NOMO-1 treated with DMSO at 0.1 percent for 48 hours (cell line): ENCODE measurements around the gene ITPKA.

ENCODE experiments used
- DNase-seq: peaks from one replicate; lab custom pipeline; 2025; ENCODE audit not compliant: unreplicated experiment; lab: John Stamatoyannopoulos, UW

Gene ITPKA

DNA sequence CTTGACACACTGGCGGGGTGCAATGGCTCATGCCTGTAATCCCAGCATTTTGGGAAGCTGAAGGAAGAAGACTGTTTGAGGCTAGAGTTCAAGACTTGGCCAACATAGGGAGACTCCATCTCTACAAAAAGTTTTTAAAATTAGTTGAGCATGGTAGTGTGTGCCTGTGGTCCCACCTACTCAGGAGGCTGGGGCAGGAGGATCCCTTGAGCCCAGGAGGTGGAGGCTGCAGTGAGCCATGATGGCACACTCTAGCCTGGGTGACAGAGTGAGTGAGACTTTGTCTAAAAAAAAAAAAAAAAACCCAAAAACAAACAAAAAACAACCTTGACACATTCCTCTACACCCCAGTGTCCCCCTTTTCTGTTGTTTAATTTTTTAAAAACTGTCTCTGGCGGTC lies 4.0 kb upstream of the ITPKA start:
- no peak for DNase-seq

DNA sequence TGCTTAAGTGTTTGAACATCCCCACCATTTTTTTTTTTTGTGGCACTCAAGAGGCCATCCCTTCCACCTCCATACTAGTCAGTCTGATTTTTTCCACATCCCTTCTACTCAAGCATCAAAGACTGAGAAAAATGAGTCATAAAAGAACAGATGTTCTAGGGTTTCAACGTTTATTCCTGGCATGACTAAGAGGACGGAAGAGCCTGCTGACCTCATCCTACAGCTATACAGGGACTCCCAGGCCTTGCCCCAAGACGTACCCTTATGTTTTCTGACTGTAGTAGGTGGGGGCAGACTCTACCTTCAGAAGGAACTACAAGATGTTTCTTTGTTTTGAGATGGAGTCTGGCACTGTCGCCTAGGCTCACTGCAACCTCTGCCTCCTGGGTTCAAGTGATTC lies 3.3 kb upstream of the ITPKA start:
- peak; percentile 66 for DNase-seq

DNA sequence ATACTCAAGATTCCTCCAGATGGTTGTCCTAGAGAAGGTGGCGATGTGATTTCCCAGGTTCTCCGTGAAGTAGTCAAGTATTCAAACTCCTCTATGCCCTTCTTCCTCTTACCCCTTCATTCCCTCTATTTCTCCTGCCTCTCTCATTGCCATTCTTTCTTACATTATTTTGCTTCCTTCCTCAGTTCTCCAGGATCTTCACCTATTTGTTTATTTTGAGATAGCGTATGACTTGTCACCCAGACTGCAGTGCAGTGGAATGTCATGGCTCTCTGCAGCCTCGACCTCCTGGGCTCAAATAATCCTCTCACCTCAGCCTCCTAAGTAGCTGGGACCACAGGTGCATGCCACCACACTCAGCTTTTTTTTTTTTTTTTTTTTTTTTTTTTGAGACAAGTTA lies 1.8 kb upstream of the ITPKA start:
- no peak for DNase-seq

DNA sequence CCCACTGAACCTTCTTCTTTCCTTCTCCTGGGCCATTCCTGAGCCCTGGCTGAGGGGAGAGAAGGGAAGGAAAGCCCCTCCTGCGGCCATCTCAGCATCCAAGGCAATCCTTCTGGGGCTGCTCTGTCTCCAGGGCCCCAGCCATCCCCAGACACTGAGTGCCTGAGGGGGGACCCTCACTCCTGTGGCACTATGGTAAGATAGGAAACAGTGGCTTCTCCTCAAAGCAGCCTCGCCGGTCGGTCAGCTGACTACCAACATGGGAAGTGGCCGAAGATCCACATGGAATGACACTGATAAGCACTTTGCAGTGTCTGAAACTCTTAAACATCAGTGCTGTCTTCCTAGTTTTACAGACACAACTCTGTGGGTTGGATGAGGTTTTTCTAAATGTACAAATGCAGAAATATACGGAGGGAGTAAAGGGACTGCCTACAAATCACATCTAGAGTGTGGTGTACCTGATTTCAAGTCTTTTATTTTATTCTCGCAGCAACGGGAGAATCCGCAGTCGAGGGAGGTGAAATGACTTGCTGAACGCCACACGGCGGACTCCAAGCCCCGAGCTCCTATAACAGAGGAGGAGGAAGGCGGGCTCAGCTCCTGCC lies 973 bp upstream of the ITPKA start:
- DNase-seq: peak; percentile 36

DNA sequence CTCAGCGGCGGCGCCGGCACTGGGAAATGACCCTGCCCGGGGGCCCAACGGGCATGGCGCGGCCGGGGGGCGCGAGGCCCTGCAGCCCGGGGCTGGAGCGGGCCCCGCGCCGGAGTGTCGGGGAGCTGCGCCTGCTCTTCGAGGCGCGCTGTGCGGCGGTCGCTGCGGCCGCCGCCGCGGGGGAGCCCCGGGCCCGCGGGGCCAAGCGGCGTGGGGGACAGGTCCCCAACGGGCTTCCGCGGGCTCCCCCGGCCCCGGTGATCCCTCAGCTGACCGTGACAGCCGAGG lies 172 bp downstream of the ITPKA start:
- no peak for DNase-seq

DNA sequence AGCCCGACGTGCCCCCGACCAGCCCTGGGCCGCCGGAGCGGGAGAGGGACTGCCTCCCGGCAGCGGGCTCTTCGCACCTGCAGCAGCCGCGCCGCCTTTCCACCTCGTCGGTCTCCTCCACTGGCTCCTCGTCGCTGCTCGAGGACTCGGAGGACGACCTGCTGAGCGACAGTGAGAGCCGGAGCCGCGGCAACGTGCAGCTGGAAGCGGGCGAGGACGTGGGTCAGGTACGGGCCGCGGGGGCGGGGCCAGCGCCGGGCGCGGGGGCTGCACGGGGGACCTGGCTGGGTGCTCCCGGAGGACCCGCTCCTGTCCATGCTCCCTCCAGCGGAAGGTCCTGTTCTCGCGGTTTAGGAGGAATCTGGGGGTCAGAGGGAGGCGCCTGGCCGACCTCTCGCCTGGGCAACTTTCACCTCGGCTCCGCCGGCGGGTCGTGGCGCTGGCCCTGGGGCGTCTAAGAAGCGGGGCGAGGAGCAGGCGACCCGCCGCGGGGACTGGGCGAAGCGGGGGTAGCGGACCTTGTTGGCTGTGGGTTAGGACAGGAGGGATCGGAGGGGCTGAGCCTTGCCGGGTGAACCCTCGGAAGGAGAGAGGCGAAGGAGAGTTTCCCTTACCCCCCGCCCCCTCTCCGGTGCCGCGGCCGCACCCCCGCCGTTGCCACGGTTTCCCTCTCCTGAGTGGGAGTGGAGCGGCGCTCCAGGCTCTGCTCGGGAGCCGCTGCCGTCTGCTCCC lies 682 bp downstream of the ITPKA start:
- DNase-seq: no peak

DNA sequence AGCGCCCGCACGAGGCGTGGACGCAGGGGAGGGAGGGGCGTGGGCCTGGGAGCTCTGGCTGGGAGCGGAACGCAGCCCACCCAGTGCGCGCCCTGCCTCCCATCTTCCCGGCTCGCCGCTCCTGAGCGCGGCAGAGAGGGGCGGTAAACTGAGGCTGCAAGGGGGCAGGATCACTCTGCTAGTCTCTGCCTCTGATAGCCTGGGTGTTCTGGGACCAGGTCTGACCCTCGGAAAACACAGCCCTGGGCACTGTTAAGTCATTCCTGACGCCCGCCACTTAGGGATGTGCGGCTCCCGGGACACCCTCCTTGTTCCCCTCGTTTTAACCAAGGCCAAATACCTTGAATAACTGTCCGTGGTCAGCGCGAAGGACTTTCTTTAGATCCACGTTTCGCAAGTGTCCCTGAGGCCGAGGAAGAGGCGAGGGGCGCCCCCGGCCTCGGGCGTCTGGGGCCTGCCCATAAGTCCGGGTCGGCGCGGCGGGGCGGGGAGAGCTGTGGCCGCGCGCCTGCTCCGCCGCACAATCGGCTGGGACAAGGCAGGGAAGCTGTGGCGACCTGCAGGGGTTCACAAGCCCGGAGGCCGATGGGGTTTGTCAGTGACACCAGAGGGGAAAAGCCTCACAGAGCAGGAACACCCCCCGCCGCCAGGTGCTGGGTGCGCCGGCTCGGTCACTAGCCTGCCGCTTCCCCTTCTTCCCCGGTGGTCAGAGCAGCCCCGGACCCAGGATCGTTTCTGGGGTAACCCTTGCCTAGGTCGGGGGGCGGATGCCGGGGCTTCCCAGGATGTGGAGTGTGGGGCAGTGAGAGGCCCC lies 1.5 kb downstream of the ITPKA start:
- no peak for DNase-seq

DNA sequence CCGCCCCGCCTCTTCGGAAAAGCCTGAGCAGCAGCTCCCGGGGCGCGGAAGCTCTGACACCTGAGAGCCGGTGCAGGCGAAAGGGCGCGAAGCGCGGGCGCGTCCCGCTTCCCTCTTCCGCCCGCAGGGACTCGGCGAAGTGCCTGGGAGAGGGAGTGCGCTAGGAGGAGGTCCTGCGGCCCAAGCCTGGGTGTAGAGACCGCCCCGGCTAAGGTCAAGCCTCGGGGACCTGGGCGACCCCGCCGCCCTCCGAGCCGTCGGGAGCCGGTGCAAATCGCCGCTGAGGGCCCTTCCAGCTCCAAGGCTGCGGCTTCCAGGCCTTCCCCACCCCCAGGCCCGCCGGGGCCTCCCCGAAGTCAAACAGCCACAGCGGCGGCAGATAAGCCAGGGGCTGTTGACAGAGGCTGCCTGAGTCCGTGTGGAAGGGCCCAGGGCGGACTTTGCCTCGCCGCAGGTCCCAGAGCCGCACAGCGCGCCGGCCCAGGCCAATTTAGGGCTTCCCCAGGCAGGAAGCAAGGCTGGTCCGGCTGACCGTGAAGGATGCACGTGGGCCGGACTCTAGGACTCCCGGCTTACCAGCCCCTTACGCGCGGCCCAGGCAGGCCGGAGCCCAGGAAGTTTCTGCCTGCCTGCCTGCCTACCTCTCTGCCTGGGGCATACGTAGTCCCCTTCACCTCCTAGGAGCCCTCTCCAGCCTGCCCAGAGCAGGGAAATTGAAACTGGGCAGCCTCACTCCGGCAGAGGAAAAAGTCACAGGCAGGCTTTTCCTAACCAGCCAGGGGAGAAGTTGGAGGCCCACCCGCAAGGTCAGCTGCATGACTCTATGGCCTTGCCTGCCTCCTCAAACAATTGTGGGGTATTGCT lies 2.3 kb downstream of the ITPKA start:
- no peak for DNase-seq

DNA sequence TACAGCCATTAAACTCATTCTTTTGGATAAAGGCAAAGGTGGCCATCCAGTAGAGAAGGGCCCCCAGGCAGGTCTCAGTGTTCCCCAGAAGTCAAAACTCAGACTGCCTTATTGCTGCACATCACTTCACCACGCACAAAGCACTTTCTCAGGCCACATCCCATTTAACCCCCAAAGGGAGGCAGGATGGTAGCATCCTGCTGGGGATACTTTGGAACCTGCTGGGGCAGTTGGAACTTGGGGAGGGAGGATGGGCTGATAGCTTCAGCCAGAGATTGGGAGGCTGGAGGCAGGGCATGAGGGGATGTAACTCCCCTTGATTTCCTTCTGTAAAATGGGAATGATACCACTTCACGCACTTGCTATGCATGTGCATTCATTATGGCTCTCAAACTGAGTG lies 5.0 kb downstream of the ITPKA start:
- no peak for DNase-seq

DNA sequence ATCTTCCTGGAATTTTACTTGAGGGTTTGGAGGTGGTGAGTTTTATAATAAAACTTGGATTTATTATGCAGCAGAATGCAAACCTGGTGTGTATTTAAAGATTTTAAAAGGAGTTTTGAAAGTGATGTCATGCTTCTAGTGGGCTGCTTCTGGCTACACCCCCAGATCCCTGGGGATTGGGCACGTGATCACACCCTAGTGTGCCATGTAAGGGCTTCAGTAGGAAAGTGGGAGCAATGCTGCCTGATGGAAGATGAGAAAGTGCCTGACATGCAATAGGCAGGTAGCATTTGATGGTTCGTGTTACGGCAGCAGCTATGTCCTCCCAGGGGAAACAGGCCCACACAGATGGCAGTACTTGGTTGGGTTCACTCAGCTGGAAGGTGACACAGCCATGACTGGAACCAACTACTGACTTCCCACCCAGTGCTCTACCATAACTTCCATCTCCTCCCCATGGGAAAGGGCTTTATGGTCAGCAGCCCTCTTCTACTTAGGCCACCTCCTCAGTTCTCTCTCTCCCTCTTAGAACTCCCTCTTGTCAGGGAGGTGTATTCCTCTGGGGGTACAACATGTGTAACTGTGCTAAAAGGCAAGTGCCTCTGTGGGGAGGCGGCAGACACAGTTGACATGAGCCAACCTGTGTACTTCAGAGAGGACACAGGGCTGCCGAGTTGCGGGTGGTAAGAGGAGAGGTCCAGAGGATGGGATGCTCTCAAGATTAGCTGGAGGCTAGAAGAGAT lies 5.6 kb downstream of the ITPKA start:
- no peak for DNase-seq

DNA sequence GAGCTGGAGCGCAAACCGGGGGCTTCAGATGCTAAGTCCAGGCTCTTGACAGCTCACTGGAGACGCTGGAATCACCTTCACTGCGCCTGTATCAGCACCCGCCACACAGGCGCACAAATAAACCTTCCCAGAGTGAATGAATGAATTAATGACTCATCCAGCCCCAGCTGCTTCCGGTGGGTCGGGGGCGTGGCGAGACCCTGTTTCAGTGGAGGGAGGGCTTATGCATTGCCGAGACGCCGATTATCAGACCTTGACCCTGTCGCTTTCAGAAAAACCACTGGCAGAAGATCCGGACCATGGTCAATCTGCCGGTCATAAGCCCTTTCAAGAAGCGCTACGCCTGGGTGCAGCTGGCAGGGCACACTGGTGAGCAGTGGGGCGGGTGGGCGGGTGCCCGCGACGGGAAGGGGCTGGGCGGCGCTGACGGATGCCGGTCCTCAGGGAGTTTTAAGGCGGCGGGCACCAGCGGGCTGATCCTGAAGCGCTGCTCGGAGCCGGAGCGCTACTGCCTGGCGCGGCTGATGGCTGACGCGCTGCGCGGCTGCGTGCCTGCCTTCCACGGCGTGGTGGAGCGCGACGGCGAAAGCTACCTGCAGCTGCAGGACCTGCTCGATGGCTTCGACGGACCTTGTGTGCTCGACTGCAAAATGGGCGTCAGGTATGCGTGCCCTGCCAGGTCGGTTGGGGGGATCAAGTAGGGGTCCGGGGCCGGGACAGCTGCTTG lies 7.7 kb downstream of the ITPKA start:
- no peak for DNase-seq

DNA sequence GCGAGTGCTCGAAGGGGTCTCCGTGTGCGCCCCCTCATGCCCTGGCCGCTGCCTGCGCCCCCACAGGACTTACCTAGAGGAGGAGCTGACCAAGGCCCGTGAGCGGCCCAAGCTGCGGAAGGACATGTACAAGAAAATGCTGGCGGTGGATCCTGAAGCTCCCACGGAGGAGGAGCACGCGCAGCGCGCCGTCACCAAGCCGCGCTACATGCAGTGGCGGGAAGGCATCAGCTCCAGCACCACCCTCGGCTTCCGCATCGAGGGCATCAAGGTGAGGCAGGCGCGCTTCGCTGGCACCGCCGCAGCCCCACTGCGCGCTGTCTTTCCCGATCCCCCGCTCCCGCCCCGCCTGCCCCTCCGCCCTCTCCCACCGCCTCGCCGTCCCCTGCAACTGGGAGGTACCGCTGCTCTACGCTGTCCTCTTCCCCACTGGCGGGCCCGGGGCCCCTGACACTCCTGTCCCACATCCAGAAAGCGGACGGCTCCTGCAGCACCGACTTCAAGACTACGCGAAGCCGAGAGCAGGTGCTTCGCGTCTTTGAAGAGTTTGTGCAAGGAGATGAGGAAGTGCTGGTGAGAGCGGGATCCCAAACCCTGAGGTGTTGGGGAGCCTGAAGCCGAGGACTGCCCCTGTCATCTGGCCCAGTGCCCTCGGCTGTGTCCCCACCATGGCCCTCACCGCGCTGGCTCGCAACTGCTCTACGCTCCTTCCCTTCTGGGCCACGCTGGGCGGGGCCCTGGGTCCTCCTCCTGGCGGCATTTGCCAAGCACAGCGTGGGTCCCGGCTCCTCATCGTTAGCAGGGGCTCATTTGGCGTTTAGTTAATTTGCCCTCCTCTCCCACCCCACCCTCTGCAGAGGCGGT lies 8.5 kb downstream of the ITPKA start:
- peak; percentile 38 for DNase-seq

DNA sequence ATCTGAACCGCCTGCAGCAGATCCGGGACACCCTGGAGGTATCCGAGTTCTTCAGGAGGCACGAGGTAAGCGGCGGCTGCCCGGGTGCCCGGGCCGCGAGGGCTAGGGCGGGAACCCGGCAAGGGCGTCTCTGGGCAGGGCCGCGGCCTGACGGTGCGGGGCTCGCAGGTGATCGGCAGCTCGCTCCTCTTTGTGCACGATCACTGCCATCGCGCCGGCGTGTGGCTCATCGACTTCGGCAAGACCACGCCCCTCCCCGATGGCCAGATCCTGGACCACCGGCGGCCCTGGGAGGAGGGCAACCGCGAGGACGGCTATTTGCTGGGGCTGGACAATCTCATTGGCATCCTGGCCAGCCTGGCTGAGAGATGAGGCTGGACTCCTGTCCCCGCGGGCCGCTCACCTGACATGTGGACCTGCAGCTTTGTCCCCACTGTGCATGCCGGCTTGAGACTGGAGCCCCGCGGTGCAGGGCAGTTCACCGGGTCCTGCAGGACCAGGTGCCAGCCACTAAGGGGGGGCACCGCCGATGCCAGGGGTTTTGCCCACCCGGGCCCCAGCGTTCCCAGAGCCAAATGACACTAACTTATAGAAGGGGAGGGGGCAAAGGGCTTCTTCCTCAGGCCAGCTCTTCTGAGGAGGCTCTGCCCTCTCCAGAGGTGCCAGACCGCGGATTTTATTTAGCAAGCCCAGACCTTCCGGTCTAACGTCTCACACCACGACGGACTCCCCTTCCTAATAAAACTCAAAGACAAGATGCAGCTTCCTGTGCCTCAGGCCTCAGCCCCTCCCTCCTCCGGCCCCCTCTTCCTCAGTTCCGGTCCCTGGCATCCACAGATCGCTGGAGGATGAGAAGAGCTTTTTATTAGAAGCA lies 9.4 kb downstream of the ITPKA start:
- DNase-seq: peak; percentile 53

DNA sequence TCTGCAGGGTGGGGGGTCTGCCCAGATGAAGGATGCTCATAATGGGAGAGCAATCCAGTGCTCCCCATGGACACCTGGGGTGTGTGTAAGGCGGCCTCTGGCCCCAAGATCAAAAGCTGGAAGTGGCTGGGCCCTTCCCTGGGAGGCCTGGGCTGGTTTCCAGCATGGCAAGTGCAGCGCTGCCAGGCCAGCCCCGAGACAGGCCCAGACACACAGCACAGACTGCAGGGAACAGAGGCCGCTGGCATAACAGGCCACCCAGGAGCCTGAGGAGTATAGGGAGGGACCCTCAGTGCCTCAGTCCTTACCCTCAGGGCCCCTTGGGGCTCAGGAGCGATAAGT lies 10.0 kb downstream of the ITPKA start:
- no peak for DNase-seq

DNA sequence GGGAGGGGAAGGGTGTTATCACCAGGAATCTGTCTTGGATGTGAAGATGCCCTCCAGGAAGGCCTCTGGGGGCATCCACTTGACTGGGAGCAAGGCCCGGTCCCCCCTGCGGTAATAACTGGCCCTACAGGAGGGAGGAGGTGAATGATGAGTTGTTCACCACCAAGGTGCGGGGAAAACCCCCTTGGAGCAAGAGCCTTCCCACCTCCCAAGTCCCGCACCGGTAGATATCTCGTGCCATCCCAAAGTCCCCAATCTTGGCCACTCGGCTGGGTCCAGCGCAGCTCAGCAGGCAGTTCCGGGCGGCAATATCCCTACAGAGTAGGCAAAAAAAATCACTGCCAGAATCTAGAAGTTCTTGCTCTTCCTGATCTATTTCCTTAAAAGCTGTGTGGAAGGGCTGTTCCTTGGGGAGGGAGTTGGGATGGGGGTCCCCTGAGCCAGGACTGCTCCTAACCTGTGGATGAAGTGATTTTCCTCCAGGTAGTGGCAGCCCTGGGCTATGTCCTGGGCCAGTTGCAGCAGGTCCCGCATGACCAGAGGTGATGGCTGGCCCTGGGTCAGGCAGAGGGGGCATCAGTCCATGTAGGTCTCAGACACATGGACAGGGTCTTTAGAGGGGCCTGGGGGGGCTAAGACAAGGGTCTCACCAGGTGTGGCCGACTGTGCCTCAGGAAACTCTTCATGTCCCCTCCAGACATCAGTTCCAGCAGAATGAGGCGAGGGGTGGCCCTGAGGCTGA lies 11.2 kb downstream of the ITPKA start:
- no peak for DNase-seq

DNA sequence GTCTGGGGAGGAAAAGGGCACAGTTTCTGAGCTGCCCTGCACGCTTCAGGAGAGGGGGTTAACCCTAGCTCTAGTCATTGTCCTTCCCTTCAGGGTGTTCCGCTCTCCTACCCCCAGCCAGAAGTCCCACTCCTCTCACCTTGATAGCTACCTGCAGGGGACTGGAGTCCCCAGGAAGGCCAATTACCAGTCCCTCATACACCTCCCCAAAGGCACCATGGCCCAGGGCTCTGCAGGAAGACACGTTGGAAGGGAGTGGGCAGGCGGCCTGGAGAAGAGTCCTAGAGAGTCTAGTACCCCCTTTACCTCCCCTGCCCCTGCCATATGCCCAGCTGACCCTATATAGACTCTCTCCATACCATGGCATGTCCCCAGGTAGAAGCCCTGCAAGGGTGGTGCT lies 12.1 kb downstream of the ITPKA start:
- DNase-seq: no peak

DNA sequence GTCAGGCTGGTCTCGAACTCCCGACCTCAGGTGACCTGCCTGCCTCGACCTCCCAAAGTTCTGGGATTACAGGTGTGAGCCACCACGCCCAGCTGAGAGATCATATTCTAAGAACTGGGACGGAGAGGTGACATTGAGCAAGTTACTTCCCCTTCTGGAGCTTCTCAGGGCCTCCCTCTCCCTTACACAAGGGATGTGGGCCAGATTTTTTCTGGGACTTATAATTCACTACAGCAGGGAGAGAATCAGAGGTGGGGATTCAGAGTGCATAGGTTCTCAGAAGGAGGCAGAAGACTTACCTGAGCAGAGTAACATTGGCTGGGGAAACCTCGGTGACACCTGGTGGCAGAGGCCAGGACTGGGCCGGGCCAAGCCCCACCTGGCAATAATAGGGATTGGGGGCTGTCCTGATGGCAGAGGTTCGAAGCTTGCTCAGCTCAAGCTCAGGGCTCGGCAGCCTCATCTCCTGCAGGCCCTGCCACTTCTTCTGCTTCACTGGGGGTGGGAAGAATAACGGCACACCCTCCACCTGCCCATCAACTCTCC lies 13.2 kb downstream of the ITPKA start:
- DNase-seq: peak; percentile 15
